IMR-90 (cell line): Measurements from ENCODE around the gene KCNT1. TPM values are rescaled to one million over a fixed set of nuclear protein-coding genes. Genes with fewer than 3 reads are reported as not detected.
A peak's percentile ranks its signal among the peaks of the same experiment; 100 is the strongest.

Experiments
- ATAC-seq: fragments of 200-7000 bp; cut with Tn5 transposase; 2 replicates; pipeline ENCODE4 v1.9.1; 2020; ENCODE audit warnings: low read depth, mild to moderate bottlenecking, moderate library complexity
- BruUV-seq: library from RNA; stranded (reverse); fragments of 400-500 nt; replicated peaks from 2 replicates; lab custom pipeline; 2021; lab: Mats Ljungman, UMichigan
- CTCF ChIA-PET: fragments of 300-600 bp; formaldehyde crosslinking; extraction: SDS; loops from one replicate; lab custom pipeline; 2021; ENCODE audit warnings: antibody characterized with exemption; lab: Yijun Ruan, JAX
- POLR2A ChIA-PET: fragments of 300-600 bp; sonication (Branson Sonifier 250); formaldehyde crosslinking; loops from one replicate; lab custom pipeline; 2022; ENCODE audit warnings: antibody characterized with exemption; ENCODE audit not compliant: unreplicated experiment; lab: Charles Lee
- DNase-seq: peaks from one replicate; pipeline ENCODE4 v3.0.0; 2013
- H2AFZ ChIP-seq: replicated peaks from 2 replicates; pipeline ENCODE3; 2013; ENCODE audit warnings: low read length, mild to moderate bottlenecking; ENCODE audit not compliant: poor library complexity
- H2AK5ac ChIP-seq: 2 replicates; pipeline ENCODE4 v1.6.1; 2013; ENCODE audit warnings: low read depth, low read length, inconsistent platforms
- H2AK9ac ChIP-seq: replicated peaks from 2 replicates; pipeline ENCODE3; 2013; ENCODE audit warnings: mild to moderate bottlenecking, low read depth, low read length, moderate library complexity; ENCODE audit not compliant: poor library complexity
- H2BK120ac ChIP-seq: 2 replicates; pipeline ENCODE4 v1.6.1; 2013; ENCODE audit warnings: low read depth, low read length, inconsistent platforms
- H2BK15ac ChIP-seq: 3 replicates; pipeline ENCODE4 v1.6.1; 2013; ENCODE audit warnings: low read depth, low read length, inconsistent platforms
- H2BK20ac ChIP-seq: 2 replicates; pipeline ENCODE4 v1.6.1; 2013; ENCODE audit warnings: low read depth, mild to moderate bottlenecking, inconsistent platforms, low read length, moderate library complexity
- H2BK5ac ChIP-seq: 2 replicates; pipeline ENCODE4 v1.6.1; 2013; ENCODE audit warnings: mild to moderate bottlenecking, low read depth, low read length, inconsistent platforms; ENCODE audit not compliant: poor library complexity, severe bottlenecking
- H3K14ac ChIP-seq: replicated peaks from 2 replicates; pipeline ENCODE4 v1.6.1; 2013; ENCODE audit warnings: low read depth, low read length, inconsistent platforms
- H3K18ac ChIP-seq: 2 replicates; pipeline ENCODE4 v1.6.1; 2013; ENCODE audit warnings: low read depth, low read length, control low read depth
- H3K23ac ChIP-seq: 2 replicates; pipeline ENCODE4 v1.6.1; 2013; ENCODE audit warnings: low read depth, low read length, inconsistent platforms
- H3K27ac ChIP-seq: 2 replicates; pipeline ENCODE4 v1.5.1; 2013; ENCODE audit warnings: mild to moderate bottlenecking, control low read depth, low read length; ENCODE audit not compliant: insufficient read depth
- H3K27me3 ChIP-seq: 2 replicates; pipeline ENCODE4 v1.6.1; 2013; ENCODE audit warnings: low read length; ENCODE audit not compliant: control insufficient read depth, insufficient read depth
- H3K36me3 ChIP-seq: 2 replicates; pipeline ENCODE4 v1.6.1; 2013; ENCODE audit warnings: low read length, mixed read lengths; ENCODE audit not compliant: control insufficient read depth, insufficient read depth
- H3K4ac ChIP-seq: 2 replicates; pipeline ENCODE4 v1.6.1; 2013; ENCODE audit warnings: low read depth, low read length, inconsistent platforms
- H3K4me1 ChIP-seq: 2 replicates; pipeline ENCODE4 v1.6.1; 2013; ENCODE audit warnings: low read length, mixed read lengths; ENCODE audit not compliant: control insufficient read depth, insufficient read depth
- H3K4me2 ChIP-seq: 2 replicates; pipeline ENCODE4 v1.6.1; 2013; ENCODE audit warnings: low read depth, mild to moderate bottlenecking, control low read depth, low read length, moderate library complexity
- H3K4me3 ChIP-seq: 2 replicates; pipeline ENCODE4 v1.5.1; 2013; ENCODE audit warnings: low read depth, mild to moderate bottlenecking, control low read depth, low read length, moderate library complexity; ENCODE audit not compliant: insufficient read depth
- H3K56ac ChIP-seq: 2 replicates; pipeline ENCODE4 v1.6.1; 2013; ENCODE audit warnings: low read length, inconsistent platforms; ENCODE audit not compliant: insufficient read depth; ENCODE audit errors: extremely low read depth
- H3K79me1 ChIP-seq, 2 experiments: 2 replicates each; pipeline ENCODE4 v1.6.1; 2013; ENCODE audit warnings: low read length in 2 of 2, inconsistent platforms in 1 of 2, low read depth in 1 of 2
- H3K9ac ChIP-seq: 2 replicates; pipeline ENCODE4 v1.6.1; 2013; ENCODE audit warnings: low read depth, low read length, control low read depth
- H3K9me1 ChIP-seq: 2 replicates; pipeline ENCODE4 v1.6.1; 2013; ENCODE audit warnings: low read length, inconsistent platforms; ENCODE audit not compliant: insufficient read depth
- H3K9me3 ChIP-seq: 2 replicates; pipeline ENCODE4 v1.6.1; 2013; ENCODE audit warnings: low read length; ENCODE audit not compliant: control insufficient read depth, insufficient read depth
- H4K20me1 ChIP-seq: 2 replicates; pipeline ENCODE4 v1.6.1; 2013; ENCODE audit warnings: low read length, inconsistent platforms; ENCODE audit not compliant: insufficient read depth
- H4K5ac ChIP-seq: 2 replicates; pipeline ENCODE4 v1.6.1; 2013; ENCODE audit warnings: mild to moderate bottlenecking, low read depth, low read length, control low read depth
- H4K8ac ChIP-seq, 2 experiments: 2 replicates each; pipeline ENCODE4 v1.6.1; 2013; ENCODE audit warnings: low read depth in 2 of 2, low read length in 2 of 2, control low read depth in 1 of 2, inconsistent platforms in 1 of 2
- H4K91ac ChIP-seq: 2 replicates; pipeline ENCODE4 v1.6.1; 2013; ENCODE audit warnings: low read depth, low read length, inconsistent platforms; ENCODE audit not compliant: insufficient read depth
- BHLHE40 ChIP-seq: fragments of 150-350 bp; IDR thresholded peaks from 2 replicates; pipeline ENCODE4 v1.6.1; 2016; ENCODE audit warnings: mild to moderate bottlenecking, low read depth, low read length
- CEBPB ChIP-seq: IDR thresholded peaks from 2 replicates; pipeline ENCODE4 v1.6.1; 2012; ENCODE audit warnings: low read depth, low read length, improper control_type of control experiment
- CHD1 ChIP-seq: IDR thresholded peaks from 2 replicates; pipeline ENCODE4 v1.6.1; 2012; ENCODE audit warnings: low read depth, low read length, improper control_type of control experiment
- CTCF ChIP-seq: conservative IDR thresholded peaks from 2 replicates; pipeline ENCODE4 v1.5.1; 2012; ENCODE audit warnings: mild to moderate bottlenecking, low read depth, low read length, improper control_type of control experiment
- ELK1 ChIP-seq: fragments of 150-350 bp; IDR thresholded peaks from 2 replicates; pipeline ENCODE4 v1.6.1; 2016; ENCODE audit warnings: low read depth, mild to moderate bottlenecking, low read length, moderate library complexity, borderline replicate concordance
- FOS ChIP-seq: fragments of 150-350 bp; IDR thresholded peaks from 2 replicates; pipeline ENCODE4 v1.6.1; 2016; ENCODE audit warnings: low read depth, low read length
- MAFK ChIP-seq: IDR thresholded peaks from 2 replicates; pipeline ENCODE4 v1.6.1; 2012; ENCODE audit warnings: low read depth, low read length, improper control_type of control experiment
- MAZ ChIP-seq: IDR thresholded peaks from 2 replicates; pipeline ENCODE4 v1.6.1; 2012; ENCODE audit warnings: low read depth, mild to moderate bottlenecking, low read length, improper control_type of control experiment, moderate library complexity, borderline replicate concordance
- MXI1 ChIP-seq: IDR thresholded peaks from 2 replicates; pipeline ENCODE4 v1.6.1; 2012; ENCODE audit warnings: low read depth, mild to moderate bottlenecking, low read length, moderate library complexity, borderline replicate concordance
- NFE2L2 ChIP-seq: fragments of 150-350 bp; IDR thresholded peaks from 2 replicates; pipeline ENCODE4 v1.6.1; 2016; ENCODE audit warnings: low read depth, mild to moderate bottlenecking, low read length
- POLR2A ChIP-seq: IDR thresholded peaks from 2 replicates; pipeline ENCODE4 v1.6.1; 2012; ENCODE audit warnings: mild to moderate bottlenecking, low read depth, low read length
- RAD21 ChIP-seq: IDR thresholded peaks from 2 replicates; pipeline ENCODE4 v1.6.1; 2012; ENCODE audit warnings: low read length, improper control_type of control experiment
- RCOR1 ChIP-seq: IDR thresholded peaks from 2 replicates; pipeline ENCODE4 v1.6.1; 2012; ENCODE audit warnings: mild to moderate bottlenecking, low read length, improper control_type of control experiment; ENCODE audit not compliant: insufficient replicate concordance
- RFX5 ChIP-seq: IDR thresholded peaks from 2 replicates; pipeline ENCODE4 v1.8.0; 2012; ENCODE audit warnings: low read depth, mild to moderate bottlenecking, low read length, moderate library complexity
- SMC3 ChIP-seq: fragments of 150-350 bp; IDR thresholded peaks from 2 replicates; pipeline ENCODE4 v1.6.1; 2016; ENCODE audit warnings: low read depth, mild to moderate bottlenecking, antibody characterized with exemption, low read length, moderate library complexity
- USF2 ChIP-seq: fragments of 150-350 bp; IDR thresholded peaks from 2 replicates; pipeline ENCODE4 v1.6.1; 2017; ENCODE audit warnings: mild to moderate bottlenecking, antibody characterized with exemption, low read length, low read depth
- WGBS, 2 experiments: methylation state at CpG; one replicate each; pipeline versions ENCODE4 v1.1.5 to v1.1.7; 2013; ENCODE audit warnings: missing lambda C conversion rate in 2 of 2; ENCODE audit not compliant: insufficient read length in 1 of 2; ENCODE audit errors: extremely low coverage in 2 of 2; 5-methylcytosine and 5-hydroxymethylcytosine counted together
- dilution Hi-C: fragments of 300-500 bp; cut with HindIII; formaldehyde crosslinking; loops from one replicate; pipeline ENCODE4 v1.14.3; 2018; ENCODE audit warnings: low sequenced_read_pairs; ENCODE audit not compliant: unreplicated experiment
- in situ Hi-C: fragments of 300-500 bp; cut with MboI; formaldehyde crosslinking; loops from 3 replicates; pipeline ENCODE4 v1.14.3; 2019; ENCODE audit warnings: low sequenced_read_pairs, inconsistent platforms, mixed read lengths
- intact Hi-C: fragments of 100-400 bp; cut with micrococcal nuclease; formaldehyde crosslinking; loops from 2 replicates; pipeline ENCODE4 v1.10.0; 2022
- polyA plus RNA-seq, 3 experiments: library from polyadenylated mRNA; depleted of rRNA; stranded (reverse); fragments of >200 nt; gene quantifications; 2 replicates each; pipeline ENCODE4 v1.2.3, GENCODE V29; 2012; ENCODE audit warnings: low replicate concordance in 1 of 3
- total RNA-seq: library from RNA; depleted of rRNA; stranded (reverse); fragments of >200 nt; gene quantifications from 2 replicates; pipeline ENCODE4 v1.2.3, GENCODE V29; 2012

The KCNT1 gene
- total and polyA plus RNA-seq, 2 of the 4 experiments (the other 2 are of a cell fraction): not detected

GRCh38 chr9:135774794-135775525 lies 73.0 kb downstream of the KCNT1 start:
- Histone ChIP-seq H2AK5ac (no peak overlapping the region), H3K9ac (no peak overlapping the region), H3K4me3 (no peak overlapping the region), H3K79me1 (no peaks in the 10 kb centered on the region), H2AK9ac (peak overlapping the region; percentile 16), H2BK120ac (no peak overlapping the region), H3K27ac (no peak overlapping the region), H2BK5ac (no peak overlapping the region), H3K14ac (no peak overlapping the region), H3K36me3 (no peaks in the 10 kb centered on the region), H3K4me1 (no peaks in the 10 kb centered on the region), H3K4ac (no peak overlapping the region), H3K9me1 (peaks cover 5% of the 10 kb centered on the region; the same call in 1 of the 2 replicates), H2BK15ac (no peak overlapping the region), H3K18ac (no peak overlapping the region), H2BK20ac (no peak overlapping the region), H3K4me2 (no peak overlapping the region), H3K9me3 (no peaks in the 10 kb centered on the region; the same call in 1 of the 2 replicates), H4K5ac (no peak overlapping the region), H3K56ac (no peak overlapping the region), H4K91ac (no peak overlapping the region), H3K23ac (no peak overlapping the region), H2AFZ (no peak overlapping the region), H4K20me1 (no peaks in the 10 kb centered on the region), H3K27me3 (peaks cover 5% of the 10 kb centered on the region), H4K8ac (no peak overlapping the region)
- ChIA-PET POLR2A (no interaction called here), CTCF (no interaction called here)
- DNase-seq (no peak), ATAC-seq (no peak)
- no peak for TF ChIP-seq MAFK
- no peak for TF ChIP-seq RCOR1
- TF ChIP-seq SMC3: no peak
- no peak for TF ChIP-seq MXI1
- no peak for TF ChIP-seq RAD21
- no peak for TF ChIP-seq RFX5
- no peak for TF ChIP-seq MAZ
- no peak for TF ChIP-seq CEBPB
- no peak for TF ChIP-seq CHD1
- TF ChIP-seq ELK1: no peak
- TF ChIP-seq BHLHE40: no peak
- TF ChIP-seq POLR2A: no peak
- no peak for TF ChIP-seq FOS
- TF ChIP-seq USF2: no peak
- TF ChIP-seq CTCF: no peak
- no peak for TF ChIP-seq NFE2L2
- dilution Hi-C loops (no loop called here), intact Hi-C loops (no loop called here), in situ Hi-C loops (no loop called here)
- no TSS peak for BruUV-seq
- 80% methylated on average over 15 of the region's 24 CpGs; no CpG with 5 or more reads in 1 of the 2 experiments for WGBS, 2 experiments
